Measurements from ENCODE around the gene GATD1.

DNA sequence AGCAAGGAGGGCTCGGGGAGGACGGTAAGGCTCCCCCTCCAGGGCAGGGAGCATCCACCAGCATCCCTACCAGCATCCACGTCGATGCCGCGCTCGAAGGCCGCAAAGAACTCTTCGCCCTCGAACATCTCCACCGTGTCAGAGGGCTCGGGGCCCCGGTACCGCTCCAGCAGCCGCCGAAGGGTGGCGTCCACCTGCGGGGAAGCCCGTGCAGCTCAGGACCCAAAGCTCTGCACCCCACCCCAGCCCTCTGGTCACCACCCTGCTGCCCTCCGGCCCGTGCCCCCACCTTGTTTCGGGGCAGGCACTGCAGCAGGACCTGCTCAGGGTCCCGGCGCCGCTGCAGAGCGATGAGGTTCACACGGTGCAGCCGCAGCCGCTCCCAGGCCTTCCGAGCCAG is 23.2 kb upstream of the GATD1 start:
- TF ChIP-seq, protein P1, sequence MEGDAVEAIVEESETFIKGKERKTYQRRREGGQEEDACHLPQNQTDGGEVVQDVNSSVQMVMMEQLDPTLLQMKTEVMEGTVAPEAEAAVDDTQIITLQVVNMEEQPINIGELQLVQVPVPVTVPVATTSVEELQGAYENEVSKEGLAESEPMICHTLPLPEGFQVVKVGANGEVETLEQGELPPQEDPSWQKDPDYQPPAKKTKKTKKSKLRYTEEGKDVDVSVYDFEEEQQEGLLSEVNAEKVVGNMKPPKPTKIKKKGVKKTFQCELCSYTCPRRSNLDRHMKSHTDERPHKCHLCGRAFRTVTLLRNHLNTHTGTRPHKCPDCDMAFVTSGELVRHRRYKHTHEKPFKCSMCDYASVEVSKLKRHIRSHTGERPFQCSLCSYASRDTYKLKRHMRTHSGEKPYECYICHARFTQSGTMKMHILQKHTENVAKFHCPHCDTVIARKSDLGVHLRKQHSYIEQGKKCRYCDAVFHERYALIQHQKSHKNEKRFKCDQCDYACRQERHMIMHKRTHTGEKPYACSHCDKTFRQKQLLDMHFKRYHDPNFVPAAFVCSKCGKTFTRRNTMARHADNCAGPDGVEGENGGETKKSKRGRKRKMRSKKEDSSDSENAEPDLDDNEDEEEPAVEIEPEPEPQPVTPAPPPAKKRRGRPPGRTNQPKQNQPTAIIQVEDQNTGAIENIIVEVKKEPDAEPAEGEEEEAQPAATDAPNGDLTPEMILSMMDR (IDR thresholded peaks at IDR 0.05), result no peak
- TF ChIP-seq POLR2A (IDR thresholded peaks at IDR 0.05), result no peak

All from testis (tissue), 2 donors.